ENCODE measurements around the gene TUBB6. TPM values are rescaled to one million over a fixed set of nuclear protein-coding genes. Genes with fewer than 3 reads are reported as not detected.
A peak's percentile ranks its signal among the peaks of the same experiment; 100 is the strongest.

Gene TUBB6
- total RNA-seq, 1 experiment from 2014 or later = 42.2 TPM

GRCh38 chr18:12309683-12310198, 1.7 kb downstream of the TUBB6 start:
- intact Hi-C loops (cut with micrococcal nuclease; ENCODE audit: unreplicated experiment) = no loop called here
- ChIA-PET CTCF (interaction anchor here (0.6 kb wide), 1 partner anchor 268 kb away, joined by 5 read pairs; no protein-coding TSS in a partner anchor), POLR2A (ENCODE audit: unreplicated experiment) (interaction anchor here (0.6 kb wide), 1 partner anchor 487 kb away, joined by 3 read pairs; no protein-coding TSS in a partner anchor)
- H3K4me3 ChIP-seq = no peak overlapping the region
- H3K27ac ChIP-seq = no peak overlapping the region
- H2AFZ ChIP-seq = no peak overlapping the region
- peaks cover 4% of the 10 kb centered on the region; the same call in 1 of the 2 replicates for H3K9me3 ChIP-seq (ENCODE audit: insufficient read depth, low read depth)
- no peaks in the 10 kb centered on the region for H3K36me3 ChIP-seq (ENCODE audit: low read depth)
- H4K20me1 ChIP-seq (ENCODE audit: insufficient read depth) = no peaks in the 10 kb centered on the region
- H3K4me1 ChIP-seq (replicated peaks; ENCODE audit: insufficient read depth) = 0 out of 2 replicates have a peak, but pooled peaks cover 6% of the 10 kb centered on the region
- peaks cover 4% of the 10 kb centered on the region; the same call in 1 of the 2 replicates for H3F3A ChIP-seq (ENCODE audit: insufficient read depth, low read depth)
- no peaks in the 10 kb centered on the region for H3K9me2 ChIP-seq (ENCODE audit: insufficient read depth)
- no peaks in the 10 kb centered on the region for H3K27me3 ChIP-seq (ENCODE audit: insufficient read depth, low read depth)
- TF ChIP-seq, protein P1, sequence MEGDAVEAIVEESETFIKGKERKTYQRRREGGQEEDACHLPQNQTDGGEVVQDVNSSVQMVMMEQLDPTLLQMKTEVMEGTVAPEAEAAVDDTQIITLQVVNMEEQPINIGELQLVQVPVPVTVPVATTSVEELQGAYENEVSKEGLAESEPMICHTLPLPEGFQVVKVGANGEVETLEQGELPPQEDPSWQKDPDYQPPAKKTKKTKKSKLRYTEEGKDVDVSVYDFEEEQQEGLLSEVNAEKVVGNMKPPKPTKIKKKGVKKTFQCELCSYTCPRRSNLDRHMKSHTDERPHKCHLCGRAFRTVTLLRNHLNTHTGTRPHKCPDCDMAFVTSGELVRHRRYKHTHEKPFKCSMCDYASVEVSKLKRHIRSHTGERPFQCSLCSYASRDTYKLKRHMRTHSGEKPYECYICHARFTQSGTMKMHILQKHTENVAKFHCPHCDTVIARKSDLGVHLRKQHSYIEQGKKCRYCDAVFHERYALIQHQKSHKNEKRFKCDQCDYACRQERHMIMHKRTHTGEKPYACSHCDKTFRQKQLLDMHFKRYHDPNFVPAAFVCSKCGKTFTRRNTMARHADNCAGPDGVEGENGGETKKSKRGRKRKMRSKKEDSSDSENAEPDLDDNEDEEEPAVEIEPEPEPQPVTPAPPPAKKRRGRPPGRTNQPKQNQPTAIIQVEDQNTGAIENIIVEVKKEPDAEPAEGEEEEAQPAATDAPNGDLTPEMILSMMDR (conservative IDR thresholded peaks at IDR 0.05) = no peak
- TF ChIP-seq EZH2 (IDR thresholded peaks at IDR 0.05; ENCODE audit: low read depth) = no peak
- no peak overlapping the region; the same call in 1 of the 2 replicates for H3K4me2 ChIP-seq
- TSS peak; percentile 42 for BruUV-seq (replicated peaks)
- DNase-seq = no peak
- no peaks in the 10 kb centered on the region for H3K79me2 ChIP-seq (ENCODE audit: low read depth)

GRCh38 chr18:12310762-12311161, 2.7 kb downstream of the TUBB6 start:
- TF ChIP-seq EZH2 (IDR thresholded peaks at IDR 0.05; ENCODE audit: low read depth) = no peak
- TF ChIP-seq, protein P1 (conservative IDR thresholded peaks at IDR 0.05) = no peak
- Histone ChIP-seq H3K9me2 (ENCODE audit: insufficient read depth) (no peaks in the 10 kb centered on the region), H3K36me3 (ENCODE audit: low read depth) (no peaks in the 10 kb centered on the region), H3K27ac (no peak overlapping the region), H3K9me3 (ENCODE audit: insufficient read depth, low read depth) (peaks cover 4% of the 10 kb centered on the region; the same call in 1 of the 2 replicates), H4K20me1 (ENCODE audit: insufficient read depth) (no peaks in the 10 kb centered on the region), H3K4me2 (no peak overlapping the region), H2AFZ (no peak overlapping the region), H3K27me3 (ENCODE audit: insufficient read depth, low read depth) (no peaks in the 10 kb centered on the region), H3K4me3 (no peak overlapping the region), H3K4me1 (replicated peaks; ENCODE audit: insufficient read depth) (0 out of 2 replicates have a peak, but pooled peaks cover 6% of the 10 kb centered on the region), H3K79me2 (ENCODE audit: low read depth) (no peaks in the 10 kb centered on the region), H3F3A (ENCODE audit: insufficient read depth, low read depth) (peaks cover 4% of the 10 kb centered on the region; the same call in 1 of the 2 replicates)
- no peak for DNase-seq
- ChIA-PET CTCF (no interaction called here), POLR2A (ENCODE audit: unreplicated experiment) (no interaction called here)
- intact Hi-C loops (cut with micrococcal nuclease; ENCODE audit: unreplicated experiment) = no loop called here
- no TSS peak for BruUV-seq (replicated peaks)

- H3K27me3 ChIP-seq (ENCODE audit: insufficient read depth, low read depth) = no peaks in the 10 kb centered on the region
- ChIA-PET CTCF (no interaction called here), POLR2A (ENCODE audit: unreplicated experiment) (no interaction called here)
- no peak for DNase-seq
- H3K79me2 ChIP-seq (ENCODE audit: low read depth) = no peaks in the 10 kb centered on the region
- H3K4me1 ChIP-seq (replicated peaks; ENCODE audit: insufficient read depth) = 0 out of 2 replicates have a peak, but pooled peaks cover 6% of the 10 kb centered on the region
- no peak overlapping the region for H2AFZ ChIP-seq
- TF ChIP-seq, protein P1 (conservative IDR thresholded peaks at IDR 0.05) = no peak
- TF ChIP-seq EZH2 (IDR thresholded peaks at IDR 0.05; ENCODE audit: low read depth) = no peak
- intact Hi-C loops (cut with micrococcal nuclease; ENCODE audit: unreplicated experiment) = no loop called here
- no peaks in the 10 kb centered on the region for H4K20me1 ChIP-seq (ENCODE audit: insufficient read depth)
- no TSS peak for BruUV-seq (replicated peaks)
- no peaks in the 10 kb centered on the region; the same call in 1 of the 2 replicates for H3F3A ChIP-seq (ENCODE audit: insufficient read depth, low read depth)
- H3K36me3 ChIP-seq (ENCODE audit: low read depth) = no peaks in the 10 kb centered on the region
- no peak overlapping the region for H3K4me3 ChIP-seq
- H3K4me2 ChIP-seq = no peak overlapping the region
- H3K9me3 ChIP-seq (ENCODE audit: insufficient read depth, low read depth) = peaks cover 4% of the 10 kb centered on the region; the same call in 1 of the 2 replicates
- no peak overlapping the region for H3K27ac ChIP-seq
- no peaks in the 10 kb centered on the region for H3K9me2 ChIP-seq (ENCODE audit: insufficient read depth)
These were observed 4.9 kb downstream of the TUBB6 start for GRCh38 chr18:12312976-12313375.
